Measurements from ENCODE around the gene SELENOW.

SELENOW gene

DNA sequence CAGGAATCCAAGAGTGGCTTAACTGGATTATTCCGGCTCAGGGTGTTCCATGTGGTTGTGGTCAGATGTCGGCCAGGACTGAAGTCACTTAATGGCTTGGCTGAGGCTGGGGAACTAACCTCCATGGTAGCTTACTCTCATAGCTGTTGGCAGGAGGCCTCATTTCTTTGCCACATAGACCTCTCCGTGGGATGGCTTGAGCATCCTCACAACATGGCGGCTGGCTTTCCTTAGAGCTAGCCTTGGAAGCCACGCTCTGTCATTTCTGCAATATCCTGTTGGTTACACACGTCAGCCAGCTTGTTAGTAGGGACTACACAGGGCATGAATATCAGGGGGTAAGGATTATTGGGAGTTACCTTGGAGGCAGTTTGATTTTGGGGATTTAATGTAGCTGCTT is 48.3 kb downstream of the SELENOW start:
- no peak for DNase-seq

DNA sequence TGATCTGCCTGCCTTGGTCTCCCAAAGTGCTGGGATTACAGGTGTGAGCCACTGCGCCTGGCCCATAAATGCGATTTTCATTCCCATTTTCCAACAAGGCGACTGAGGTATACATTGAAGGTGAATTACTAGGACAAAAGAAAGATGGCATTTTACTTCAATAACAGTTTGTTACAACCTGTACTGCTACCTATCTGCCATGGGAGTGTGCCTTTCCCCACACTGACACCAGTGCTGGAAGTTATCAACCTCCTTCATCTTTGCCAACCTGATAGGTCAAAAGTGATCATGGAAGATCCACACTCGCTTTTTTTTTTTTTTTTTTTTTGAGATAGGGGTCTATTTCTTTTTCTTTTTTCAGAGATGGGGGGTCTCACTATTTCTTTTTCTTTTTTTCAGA is 54.2 kb downstream of the SELENOW start:
- no peak for DNase-seq

Data from NCI-H2081 (cell line).